Adipocyte (in vitro differentiated cells): Measurements from ENCODE around the gene IFRD2.
"Not testable (repeated sequence)": the region's sequence is repeated elsewhere in the genome, so short reads cannot be mapped to it uniquely, and the experiment has no call there.

Experiments used
- DNase-seq: peaks from one replicate; pipeline ENCODE4 v3.0.0-alpha.2; 2015; ENCODE audit warnings: low read depth
- H3K27me3 ChIP-seq: replicated peaks from 2 replicates; pipeline ENCODE4 v1.7.0; 2013; ENCODE audit warnings: mild to moderate bottlenecking, low read length, moderate library complexity; ENCODE audit not compliant: control insufficient read depth, insufficient read depth
- H3K36me3 ChIP-seq: 2 replicates; pipeline ENCODE4 v1.7.0; 2013; ENCODE audit warnings: low read length, mild to moderate bottlenecking, moderate library complexity; ENCODE audit not compliant: control insufficient read depth, insufficient read depth, severe bottlenecking
- H3K4me1 ChIP-seq: 2 replicates; pipeline ENCODE4 v1.7.0; 2013; ENCODE audit warnings: mild to moderate bottlenecking, low read length, moderate library complexity; ENCODE audit not compliant: control insufficient read depth, insufficient read depth
- H3K4me3 ChIP-seq: 2 replicates; pipeline ENCODE4 v1.7.0; 2013; ENCODE audit warnings: mild to moderate bottlenecking, low read length, moderate library complexity
- H3K9ac ChIP-seq: 2 replicates; pipeline ENCODE4 v1.7.0; 2013; ENCODE audit warnings: mild to moderate bottlenecking, low read length, moderate library complexity
- H3K9me3 ChIP-seq: 2 replicates; pipeline ENCODE4 v1.7.0; 2013; ENCODE audit warnings: mild to moderate bottlenecking, low read length, moderate library complexity; ENCODE audit not compliant: control insufficient read depth

The IFRD2 gene

DNA sequence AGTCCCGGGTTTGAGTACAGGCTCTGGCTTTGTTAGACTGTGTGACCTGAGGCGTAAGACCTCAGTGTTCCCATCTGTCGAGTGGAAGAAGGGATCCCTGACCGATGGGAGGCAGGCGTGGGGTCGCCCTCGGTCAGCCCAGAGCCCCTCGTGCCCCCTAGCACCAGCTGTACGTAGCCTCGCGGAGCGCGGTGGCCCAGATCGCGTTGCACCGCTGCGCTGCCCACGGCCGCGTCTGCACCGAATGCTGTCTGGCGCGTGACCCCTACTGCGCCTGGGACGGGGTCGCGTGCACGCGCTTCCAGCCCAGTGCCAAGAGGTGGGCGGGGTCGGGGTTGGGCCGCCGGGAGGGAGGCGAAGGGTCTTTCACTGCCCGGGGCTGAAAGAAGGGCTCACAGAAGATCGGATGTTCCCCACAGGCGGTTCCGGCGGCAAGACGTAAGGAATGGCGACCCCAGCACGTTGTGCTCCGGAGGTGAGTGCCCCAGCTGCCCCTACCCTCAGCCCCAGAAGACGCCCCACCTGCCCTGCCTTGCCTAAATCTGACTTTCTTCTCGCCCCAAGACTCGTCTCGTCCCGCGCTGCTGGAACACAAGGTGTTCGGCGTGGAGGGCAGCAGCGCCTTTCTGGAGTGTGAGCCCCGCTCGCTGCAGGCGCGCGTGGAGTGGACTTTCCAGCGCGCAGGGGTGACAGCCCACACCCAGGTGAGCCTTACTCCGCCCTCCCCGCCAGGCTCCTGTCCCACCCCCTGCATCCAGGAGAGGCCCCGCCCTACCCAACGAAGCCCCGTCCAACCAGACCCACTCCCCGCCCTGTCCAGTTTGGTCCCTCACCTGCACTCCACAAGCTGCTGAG, 16.9 kb downstream of the IFRD2 start:
- Histone ChIP-seq H3K36me3 (no peaks in the 10 kb centered on the region), H3K9ac (no peak overlapping the region), H3K4me3 (no peak overlapping the region), H3K9me3 (no peaks in the 10 kb centered on the region), H3K4me1 (no peaks in the 10 kb centered on the region), H3K27me3 (peaks cover 7% of the 10 kb centered on the region)
- DNase-seq: no peak

DNA sequence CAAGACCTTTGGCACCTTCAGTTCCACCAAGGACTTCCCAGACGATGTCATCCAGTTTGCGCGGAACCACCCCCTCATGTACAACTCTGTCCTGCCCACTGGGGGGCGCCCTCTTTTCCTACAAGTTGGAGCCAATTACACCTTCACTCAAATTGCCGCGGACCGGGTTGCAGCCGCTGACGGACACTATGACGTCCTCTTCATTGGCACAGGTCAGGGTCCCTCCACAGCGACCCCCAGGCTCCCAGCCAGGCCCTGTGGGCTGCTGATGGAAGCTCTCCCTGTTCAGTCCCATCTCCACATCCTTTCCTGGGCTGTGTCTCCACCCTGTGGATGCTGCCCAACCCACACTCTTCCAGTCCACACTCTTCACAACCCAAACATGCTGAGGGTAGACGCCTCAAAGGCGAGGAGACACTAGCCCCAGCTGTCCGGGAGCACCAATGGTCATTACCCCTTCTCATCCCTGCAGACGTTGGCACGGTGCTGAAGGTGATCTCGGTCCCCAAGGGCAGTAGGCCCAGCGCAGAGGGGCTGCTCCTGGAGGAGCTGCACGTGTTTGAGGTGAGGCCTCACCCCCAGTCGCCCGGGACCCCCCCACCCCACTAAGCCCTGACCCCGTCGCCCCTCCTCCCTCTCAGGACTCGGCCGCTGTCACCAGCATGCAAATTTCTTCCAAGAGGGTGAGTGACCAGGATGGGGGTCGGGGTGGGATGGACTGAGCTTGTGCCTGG, 17.7 kb downstream of the IFRD2 start:
- H3K36me3 ChIP-seq: no peaks in the 10 kb centered on the region

DNA sequence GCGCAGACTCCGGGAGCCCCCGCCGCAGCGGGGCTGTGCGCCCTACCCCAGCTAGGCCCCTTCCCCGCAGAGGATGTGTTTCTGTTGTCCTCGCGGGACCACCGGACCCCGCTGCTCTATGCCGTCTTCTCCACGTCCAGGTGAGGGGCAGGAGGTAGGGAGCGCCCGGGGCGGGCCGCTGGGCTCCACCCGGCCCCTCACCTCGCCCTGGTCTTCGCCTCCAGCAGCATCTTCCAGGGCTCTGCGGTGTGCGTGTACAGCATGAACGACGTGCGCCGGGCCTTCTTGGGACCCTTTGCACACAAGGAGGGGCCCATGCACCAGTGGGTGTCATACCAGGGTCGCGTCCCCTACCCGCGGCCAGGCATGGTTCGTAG, 18.6 kb downstream of the IFRD2 start:
- Histone ChIP-seq H3K9me3 (no peaks in the 10 kb centered on the region), H3K4me1 (peaks cover 16% of the 10 kb centered on the region), H3K4me3 (no peak overlapping the region), H3K27me3 (peaks cover 7% of the 10 kb centered on the region), H3K9ac (no peak overlapping the region), H3K36me3 (no peaks in the 10 kb centered on the region)
- DNase-seq: no peak

More for the DNA sequence above, 17.7 kb downstream of the IFRD2 start:
- no peak overlapping the region for H3K4me3 ChIP-seq
- H3K9me3 ChIP-seq: no peaks in the 10 kb centered on the region
- no peak overlapping the region for H3K9ac ChIP-seq
- H3K27me3 ChIP-seq: peaks cover 7% of the 10 kb centered on the region
- DNase-seq: peak; percentile 78
- H3K4me1 ChIP-seq: peaks cover 8% of the 10 kb centered on the region

DNA sequence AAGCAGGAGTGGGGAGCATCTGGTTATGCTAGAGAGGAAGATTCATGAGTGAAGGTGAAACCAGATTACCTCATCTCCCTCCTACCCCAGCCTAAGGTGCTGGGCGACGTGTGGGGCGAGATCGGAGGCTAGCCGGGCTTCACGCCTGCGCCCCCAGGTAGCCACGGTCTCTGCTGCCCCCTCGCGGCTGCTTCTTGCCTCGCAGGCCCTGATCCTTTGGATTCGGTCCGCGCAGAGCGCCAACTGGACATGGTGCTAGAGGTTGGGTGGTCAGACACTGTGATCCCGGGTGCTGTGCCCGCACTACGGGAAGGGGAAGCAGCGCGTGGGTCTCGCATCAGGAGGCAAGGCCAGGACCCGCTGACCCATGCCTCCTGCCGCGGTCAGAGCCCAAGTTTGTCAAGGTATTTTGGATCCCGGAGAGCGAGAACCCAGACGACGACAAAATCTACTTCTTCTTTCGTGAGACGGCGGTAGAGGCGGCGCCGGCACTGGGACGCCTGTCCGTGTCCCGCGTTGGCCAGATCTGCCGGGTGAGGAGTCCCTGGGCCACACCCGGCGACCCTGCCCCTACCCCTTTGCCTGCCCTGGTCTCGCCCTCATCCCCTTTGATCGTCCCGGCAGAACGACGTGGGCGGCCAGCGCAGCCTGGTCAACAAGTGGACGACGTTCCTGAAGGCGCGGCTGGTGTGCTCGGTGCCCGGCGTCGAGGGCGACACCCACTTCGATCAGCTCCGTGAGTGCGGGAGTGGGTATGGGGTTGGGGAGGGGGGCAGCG, 19.1 kb downstream of the IFRD2 start:
- H3K4me3 ChIP-seq: peak overlapping the region; percentile 54
- no peaks in the 10 kb centered on the region for H3K9me3 ChIP-seq

GRCh38 chr3:50272538-50272910, 19.7 kb downstream of the IFRD2 start:
- H3K27me3 ChIP-seq, DNase-seq, H3K4me3 ChIP-seq, H3K36me3 ChIP-seq, H3K9ac ChIP-seq, H3K9me3 ChIP-seq: not testable (repeated sequence)
- H3K4me1 ChIP-seq: peaks cover 24% of the 10 kb centered on the region

More for the DNA sequence above, 19.1 kb downstream of the IFRD2 start:
- DNase-seq: peak; percentile 93
- H3K36me3 ChIP-seq: no peaks in the 10 kb centered on the region
- peaks cover 20% of the 10 kb centered on the region for H3K4me1 ChIP-seq
- peaks cover 7% of the 10 kb centered on the region for H3K27me3 ChIP-seq
- H3K9ac ChIP-seq: peak overlapping the region; percentile 49

- Histone ChIP-seq H3K9ac (no peak overlapping the region), H3K4me3 (no peak overlapping the region), H3K27me3 (peaks cover 7% of the 10 kb centered on the region), H3K36me3 (no peaks in the 10 kb centered on the region), H3K9me3 (no peaks in the 10 kb centered on the region), H3K4me1 (peaks cover 30% of the 10 kb centered on the region)
- DNase-seq: no peak
Measured at GRCh38 chr3:50271314-50271936, 20.8 kb downstream of the IFRD2 start.

- Histone ChIP-seq H3K27me3 (peaks cover 7% of the 10 kb centered on the region), H3K36me3 (no peaks in the 10 kb centered on the region), H3K9ac (peak overlapping the region; percentile 3), H3K4me1 (peaks cover 30% of the 10 kb centered on the region), H3K9me3 (no peaks in the 10 kb centered on the region), H3K4me3 (no peak overlapping the region)
- DNase-seq: no peak
Measured at GRCh38 chr3:50270422-50271224, 21.6 kb downstream of the IFRD2 start.

DNA sequence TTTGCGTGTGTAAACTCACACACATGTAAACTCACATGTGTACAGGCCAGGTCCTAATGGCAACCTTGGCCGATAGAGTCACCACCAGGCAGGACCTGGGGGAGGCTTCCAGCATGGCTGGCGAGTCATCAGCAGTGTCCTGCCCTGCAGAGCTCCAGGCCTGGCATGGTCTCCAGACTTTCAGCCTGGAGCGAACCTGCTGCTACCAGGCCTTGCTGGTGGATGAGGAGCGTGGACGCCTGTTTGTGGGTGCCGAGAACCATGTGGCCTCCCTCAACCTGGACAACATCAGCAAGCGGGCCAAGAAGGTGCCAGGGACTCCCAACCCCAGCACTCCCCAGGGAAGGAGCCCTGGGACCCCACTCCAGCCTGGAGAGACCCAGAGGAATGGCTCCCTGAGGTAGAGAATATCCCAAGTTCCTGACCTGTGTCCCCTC, 22.2 kb downstream of the IFRD2 start:
- DNase-seq: no peak
- H3K36me3 ChIP-seq: no peaks in the 10 kb centered on the region
- H3K4me3 ChIP-seq: no peak overlapping the region
- peaks cover 35% of the 10 kb centered on the region for H3K4me1 ChIP-seq
- H3K27me3 ChIP-seq: peaks cover 7% of the 10 kb centered on the region
- H3K9me3 ChIP-seq: no peaks in the 10 kb centered on the region
- peak overlapping the region; percentile 3 for H3K9ac ChIP-seq

DNA sequence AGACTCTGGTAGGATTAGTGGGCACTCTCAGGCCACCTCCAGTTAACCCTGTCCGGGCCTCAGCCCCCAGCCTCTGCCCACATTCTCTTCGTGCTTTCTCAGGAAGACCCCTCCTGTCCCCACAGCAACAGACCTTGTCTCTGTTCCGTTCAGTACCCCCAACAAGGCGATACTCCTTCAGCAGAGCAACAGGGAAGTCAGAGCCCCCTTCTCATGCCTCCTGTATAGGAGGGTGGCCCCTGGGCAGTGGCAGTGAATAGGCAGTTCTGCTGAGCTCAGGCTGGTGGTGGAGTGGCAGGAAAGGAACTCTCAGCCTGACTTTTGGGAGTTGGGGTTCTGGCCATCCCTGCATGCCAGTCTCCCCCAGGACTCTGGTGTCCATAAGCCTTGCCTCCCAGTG, 22.8 kb downstream of the IFRD2 start:
- peaks cover 6% of the 10 kb centered on the region for H3K27me3 ChIP-seq
- peak overlapping the region; percentile 31 for H3K9ac ChIP-seq
- no peaks in the 10 kb centered on the region for H3K9me3 ChIP-seq
- peaks cover 38% of the 10 kb centered on the region for H3K4me1 ChIP-seq
- DNase-seq: no peak
- no peaks in the 10 kb centered on the region for H3K36me3 ChIP-seq
- H3K4me3 ChIP-seq: no peak overlapping the region

- peak within 1 kb of the TSS; percentile 31 for H3K9ac ChIP-seq
- peak; percentile 76 for DNase-seq
- no peaks in the 10 kb centered on the region for H3K36me3 ChIP-seq
- no peaks in the 10 kb centered on the region for H3K9me3 ChIP-seq
- peaks cover 3% of the 10 kb centered on the region for H3K27me3 ChIP-seq
- H3K4me3 ChIP-seq: no peak within 1 kb of the TSS
- H3K4me1 ChIP-seq: peaks cover 44% of the 10 kb centered on the region
Measured at GRCh38 chr3:50268703-50269451, 23.4 kb downstream of the IFRD2 start, which contains the start of gene SEMA3B. SEMA3B (plus strand) TSS chr3:50269147; CDS start chr3:50269241, 94 bp downstream.
